HG03558 (cell line): ENCODE measurements around the gene TRIP10.
"Not testable (repeated sequence)": the region's sequence is repeated elsewhere in the genome, so short reads cannot be mapped to it uniquely, and the experiment has no call there.

Experiments used
- ATAC-seq: cut with Tn5 transposase; IDR thresholded peaks from one replicate; pipeline ENCODE4 v1.9.1; 2021; ENCODE audit warnings: moderate number of reproducible peaks; ENCODE audit not compliant: unreplicated experiment; ENCODE audit errors: extremely low read depth

TRIP10 gene, protein sequence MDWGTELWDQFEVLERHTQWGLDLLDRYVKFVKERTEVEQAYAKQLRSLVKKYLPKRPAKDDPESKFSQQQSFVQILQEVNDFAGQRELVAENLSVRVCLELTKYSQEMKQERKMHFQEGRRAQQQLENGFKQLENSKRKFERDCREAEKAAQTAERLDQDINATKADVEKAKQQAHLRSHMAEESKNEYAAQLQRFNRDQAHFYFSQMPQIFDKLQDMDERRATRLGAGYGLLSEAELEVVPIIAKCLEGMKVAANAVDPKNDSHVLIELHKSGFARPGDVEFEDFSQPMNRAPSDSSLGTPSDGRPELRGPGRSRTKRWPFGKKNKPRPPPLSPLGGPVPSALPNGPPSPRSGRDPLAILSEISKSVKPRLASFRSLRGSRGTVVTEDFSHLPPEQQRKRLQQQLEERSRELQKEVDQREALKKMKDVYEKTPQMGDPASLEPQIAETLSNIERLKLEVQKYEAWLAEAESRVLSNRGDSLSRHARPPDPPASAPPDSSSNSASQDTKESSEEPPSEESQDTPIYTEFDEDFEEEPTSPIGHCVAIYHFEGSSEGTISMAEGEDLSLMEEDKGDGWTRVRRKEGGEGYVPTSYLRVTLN

DNA sequence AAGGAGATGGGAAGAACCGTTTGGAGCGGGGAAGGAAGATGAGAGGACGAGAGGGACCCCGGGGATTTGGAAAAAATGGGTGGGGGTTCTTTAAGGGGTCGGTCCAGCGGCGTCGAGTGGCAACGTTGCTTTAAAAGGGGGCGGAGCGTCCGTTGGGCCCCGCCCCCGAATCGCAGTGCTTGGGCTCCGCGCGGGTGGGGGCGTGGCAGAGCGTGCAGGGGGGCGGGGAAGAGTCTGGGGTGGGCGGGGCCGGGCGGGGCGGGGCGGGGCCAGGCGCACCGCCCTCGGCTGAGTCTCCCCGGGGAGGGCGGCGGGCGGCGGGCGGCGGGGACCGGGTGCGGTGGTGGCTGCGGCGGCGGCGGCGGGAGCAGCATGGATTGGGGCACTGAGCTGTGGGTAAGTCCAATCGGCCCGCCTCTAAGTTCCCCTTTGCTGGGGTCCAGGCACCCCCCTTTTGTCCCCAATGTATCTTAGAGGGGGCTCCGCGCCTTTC lies at the start of gene TRIP10:
TSS of gene TRIP10 (plus strand) at position 291 of the 493 bp plus-strand sequence. CDS start at position 373, 82 bp downstream.
- no peak for ATAC-seq

DNA sequence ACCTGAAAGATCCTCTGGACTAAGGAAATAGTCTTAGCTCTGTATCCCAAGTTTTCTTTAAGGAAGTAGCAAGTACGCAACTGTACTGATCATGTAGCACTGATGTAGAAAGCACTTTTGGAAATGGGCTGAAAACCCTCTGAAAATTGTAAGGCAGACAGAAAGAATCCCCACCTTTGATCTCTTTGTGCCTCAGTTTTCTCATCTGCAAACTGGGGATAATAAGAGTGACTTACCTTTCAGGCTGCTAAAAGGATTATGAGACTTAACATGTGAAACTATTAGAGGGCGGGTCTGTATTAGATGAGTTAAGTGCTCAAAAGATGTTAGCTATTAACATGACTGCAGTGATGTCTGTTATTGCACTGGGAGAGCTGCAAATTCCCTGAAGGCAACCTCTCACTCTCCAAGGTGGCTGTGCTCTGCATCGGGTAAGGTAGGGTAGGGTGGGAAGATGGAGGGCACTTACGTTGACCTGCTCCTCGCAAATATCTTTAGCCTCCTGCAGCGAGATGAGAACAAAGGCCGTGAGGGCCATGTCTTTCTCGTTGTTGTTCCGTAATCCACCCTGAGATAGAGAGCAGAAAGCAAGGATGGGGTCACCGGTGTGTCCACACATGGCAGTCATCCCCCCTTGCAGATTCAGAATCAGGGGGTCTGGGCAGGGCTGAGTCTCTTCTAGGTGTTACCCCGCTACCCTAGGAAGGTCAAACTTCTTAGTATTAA lies 49.2 kb upstream of the TRIP10 start:
- ATAC-seq: no peak

DNA sequence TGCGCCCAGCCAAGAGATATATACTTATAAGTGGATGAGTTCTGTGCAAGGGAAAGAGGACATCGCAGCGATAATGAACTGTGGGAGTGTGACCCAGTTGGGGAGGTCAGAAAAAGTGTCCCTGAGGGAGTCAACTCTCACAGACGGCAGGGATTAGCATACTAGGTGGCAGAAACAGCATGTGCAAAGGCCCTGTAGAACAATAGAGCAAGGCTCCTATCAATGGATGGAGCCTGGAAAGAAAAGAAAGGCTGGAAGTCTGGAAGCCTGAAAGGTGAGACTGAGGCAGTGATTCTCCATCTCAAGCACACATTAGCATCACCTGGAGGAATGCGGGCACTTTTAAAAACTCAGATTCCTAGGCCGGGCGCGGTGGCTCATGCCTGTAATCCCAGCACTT lies 48.1 kb upstream of the TRIP10 start:
- no peak for ATAC-seq

DNA sequence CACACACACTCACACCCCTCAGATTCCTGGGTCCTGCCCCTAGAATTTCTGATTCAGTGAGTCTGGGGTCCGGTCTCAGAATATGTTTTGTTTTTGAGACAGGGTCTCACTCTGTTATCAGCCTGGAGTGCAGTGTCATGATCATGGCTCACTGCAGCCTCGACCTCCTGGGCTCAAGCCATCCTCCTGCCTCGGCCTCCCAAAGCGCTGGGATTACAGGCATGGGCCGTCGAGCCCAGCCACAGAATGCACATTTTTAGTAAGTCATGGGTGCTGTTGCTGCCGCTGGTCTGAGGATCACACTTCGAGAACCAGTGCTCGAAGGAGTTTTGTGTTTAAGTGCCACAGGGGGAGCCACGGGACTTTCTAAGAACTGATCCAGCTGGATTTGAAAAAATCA lies 47.5 kb upstream of the TRIP10 start:
- ATAC-seq: no peak

DNA sequence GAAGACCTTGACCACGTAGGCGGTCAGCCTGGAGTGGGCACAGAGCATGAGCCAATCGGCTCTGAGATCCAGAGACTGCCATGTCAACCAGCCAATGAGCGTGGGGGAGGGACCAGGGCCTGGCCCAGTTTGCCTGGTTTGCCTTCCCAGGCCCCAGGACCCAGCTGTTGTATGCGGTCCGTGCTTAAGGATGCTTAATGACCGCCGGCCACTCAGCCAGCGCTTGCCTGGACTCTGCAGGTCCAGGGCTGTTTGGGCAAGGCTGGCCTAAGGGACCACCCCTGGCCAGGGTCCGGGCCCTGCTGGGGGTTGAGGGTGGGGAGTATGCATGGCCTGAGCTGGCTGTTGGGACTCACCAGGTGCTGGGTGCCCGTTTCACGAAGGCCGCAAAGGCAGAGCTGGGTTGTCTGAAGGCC lies 46.4 kb upstream of the TRIP10 start:
- no peak for ATAC-seq

DNA sequence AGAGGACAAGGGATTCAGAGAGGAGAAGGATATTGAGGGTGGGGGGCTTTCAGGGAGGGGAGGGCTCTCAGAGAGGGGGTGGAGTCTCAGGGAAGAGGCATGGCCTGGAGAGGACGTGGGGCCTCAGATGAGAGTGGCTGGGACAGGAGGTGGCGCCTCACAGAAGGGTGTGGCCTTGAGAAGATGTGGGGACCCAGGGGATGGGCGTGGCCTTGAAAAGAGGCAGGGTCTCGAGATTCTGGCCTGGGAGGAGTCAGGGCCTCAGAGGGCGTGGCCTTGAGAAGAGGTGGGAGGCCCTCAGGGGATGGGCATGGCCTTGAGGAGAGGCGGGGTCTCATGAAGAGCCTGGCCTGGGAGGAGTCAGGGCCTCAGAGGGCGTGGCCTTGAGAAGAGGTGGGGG lies 45.8 kb upstream of the TRIP10 start:
- no peak for ATAC-seq

DNA sequence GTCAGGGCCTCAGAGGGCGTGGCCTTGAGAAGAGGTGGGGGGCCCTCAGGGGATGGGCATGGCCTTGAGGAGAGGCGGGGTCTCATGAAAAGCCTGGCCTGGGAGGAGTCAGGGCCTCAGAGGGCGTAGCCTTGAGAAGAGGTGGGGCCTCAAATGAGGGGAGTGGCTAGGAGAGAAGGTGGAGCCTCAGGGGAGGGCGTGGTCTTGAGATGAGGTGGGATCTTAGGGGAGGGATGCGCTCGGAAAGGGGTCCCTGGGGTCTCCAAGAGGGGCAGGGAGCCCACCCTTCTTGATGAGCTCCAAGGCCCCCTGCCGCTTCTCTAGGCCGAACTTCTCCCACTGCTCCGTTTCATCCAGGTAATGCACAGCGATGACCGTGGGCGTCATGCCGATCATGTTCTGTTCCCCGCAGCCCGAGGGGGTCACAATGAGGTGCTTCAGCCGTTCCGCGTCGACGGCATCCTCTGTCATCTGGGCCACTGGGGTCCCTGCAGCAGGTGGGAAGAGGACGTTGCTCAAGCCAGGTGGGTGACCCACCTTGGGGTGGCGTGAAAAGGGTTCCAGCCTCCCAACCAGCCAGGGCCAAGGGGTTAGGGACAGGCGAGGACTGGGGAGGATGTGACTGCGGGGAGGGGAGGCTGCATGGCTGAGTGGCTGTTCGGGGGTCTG lies 45.2 kb upstream of the TRIP10 start:
- no peak for ATAC-seq

DNA sequence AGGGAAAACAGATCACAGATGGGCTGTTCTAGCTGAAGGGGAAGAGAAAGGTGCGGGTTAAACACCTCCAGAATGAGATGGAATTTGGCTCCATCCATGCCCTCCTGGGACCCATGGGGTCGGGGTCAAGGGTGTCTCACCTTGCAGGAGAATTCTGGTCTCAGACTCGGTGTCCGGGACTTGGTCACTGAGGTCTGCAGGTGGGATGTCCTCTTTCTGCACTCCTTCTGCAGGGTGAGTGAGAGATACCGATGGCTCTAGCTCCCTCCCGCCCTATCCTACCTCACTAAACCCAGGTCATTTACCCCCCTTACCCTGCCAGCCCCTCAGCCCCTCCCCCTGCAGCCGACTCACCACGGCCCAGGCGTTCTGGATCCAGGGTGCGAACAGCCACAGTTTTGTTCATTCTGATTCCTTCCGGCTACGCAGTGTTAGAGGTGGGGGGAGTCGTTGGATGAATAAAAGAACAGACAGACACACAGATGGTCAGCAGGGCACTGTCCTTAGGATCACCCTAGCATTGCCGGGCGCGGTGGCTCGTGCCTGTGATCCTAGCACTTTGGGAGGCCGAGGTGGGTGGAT lies 43.1 kb upstream of the TRIP10 start:
- ATAC-seq: no peak

DNA sequence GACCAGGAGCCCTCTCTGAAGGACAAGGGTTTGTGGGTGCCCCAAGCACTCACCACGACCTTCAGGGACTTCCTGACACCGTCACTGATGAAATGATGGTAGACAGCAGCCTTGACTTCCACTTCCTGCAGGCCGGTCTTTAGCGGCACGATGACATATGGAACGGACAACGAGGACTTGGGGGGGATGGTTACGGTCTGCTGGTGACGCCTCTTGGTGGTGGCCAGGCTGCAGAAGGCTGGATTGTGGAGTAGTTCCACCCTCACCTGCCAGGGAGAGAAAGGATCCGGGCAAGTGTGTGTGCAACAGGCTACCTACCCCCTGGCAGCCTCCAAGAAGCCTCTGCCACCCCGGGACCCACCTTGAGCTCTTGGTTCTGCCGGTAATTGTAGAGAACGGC lies 42.2 kb upstream of the TRIP10 start:
- ATAC-seq: no peak

DNA sequence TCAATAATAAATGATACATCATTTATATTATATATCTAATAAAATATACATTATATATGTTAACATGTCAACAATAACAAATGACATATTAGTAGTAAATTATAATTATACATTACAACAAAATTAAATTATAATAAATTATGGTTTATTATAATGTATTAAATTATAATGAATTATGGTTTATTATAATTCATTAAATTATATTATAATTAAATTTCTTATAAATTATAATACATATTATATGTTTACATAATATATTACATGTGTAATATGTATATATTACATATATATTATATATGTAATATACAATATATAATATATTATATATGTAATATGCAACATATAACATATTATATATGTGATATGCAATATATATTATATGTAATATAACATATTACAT lies 39.5 kb upstream of the TRIP10 start:
- ATAC-seq: no peak

DNA sequence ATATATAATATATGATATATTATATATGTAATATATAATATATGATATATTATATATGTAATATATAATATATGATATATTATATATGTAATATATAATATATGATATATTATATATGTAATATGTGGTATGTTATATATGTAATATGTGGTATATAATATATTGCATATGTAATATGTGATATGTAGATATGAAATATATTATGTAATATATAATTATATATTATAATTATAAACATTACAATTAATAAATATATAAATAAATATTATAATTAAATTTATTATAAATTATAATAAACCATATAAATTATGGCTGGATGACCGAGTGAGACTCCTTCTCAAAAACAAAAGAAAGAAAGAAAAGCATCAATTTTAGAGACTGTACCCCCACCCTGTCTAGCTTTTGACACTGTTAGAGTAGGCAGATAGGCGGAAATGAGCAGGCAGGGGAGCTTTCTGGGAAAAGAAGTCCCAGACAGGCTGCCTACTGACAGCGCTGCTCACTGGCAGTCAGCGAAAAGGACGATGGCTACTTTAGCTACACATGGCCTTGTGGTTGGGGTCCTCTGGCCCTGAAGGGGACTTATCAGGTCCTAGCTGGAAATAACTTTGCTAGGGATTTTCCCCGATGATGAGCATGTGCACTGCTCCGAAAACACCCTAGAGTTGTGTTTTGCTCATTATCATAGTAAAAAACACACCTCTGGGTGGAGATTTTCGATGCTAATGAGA lies 38.7 kb upstream of the TRIP10 start:
- no peak for ATAC-seq

DNA sequence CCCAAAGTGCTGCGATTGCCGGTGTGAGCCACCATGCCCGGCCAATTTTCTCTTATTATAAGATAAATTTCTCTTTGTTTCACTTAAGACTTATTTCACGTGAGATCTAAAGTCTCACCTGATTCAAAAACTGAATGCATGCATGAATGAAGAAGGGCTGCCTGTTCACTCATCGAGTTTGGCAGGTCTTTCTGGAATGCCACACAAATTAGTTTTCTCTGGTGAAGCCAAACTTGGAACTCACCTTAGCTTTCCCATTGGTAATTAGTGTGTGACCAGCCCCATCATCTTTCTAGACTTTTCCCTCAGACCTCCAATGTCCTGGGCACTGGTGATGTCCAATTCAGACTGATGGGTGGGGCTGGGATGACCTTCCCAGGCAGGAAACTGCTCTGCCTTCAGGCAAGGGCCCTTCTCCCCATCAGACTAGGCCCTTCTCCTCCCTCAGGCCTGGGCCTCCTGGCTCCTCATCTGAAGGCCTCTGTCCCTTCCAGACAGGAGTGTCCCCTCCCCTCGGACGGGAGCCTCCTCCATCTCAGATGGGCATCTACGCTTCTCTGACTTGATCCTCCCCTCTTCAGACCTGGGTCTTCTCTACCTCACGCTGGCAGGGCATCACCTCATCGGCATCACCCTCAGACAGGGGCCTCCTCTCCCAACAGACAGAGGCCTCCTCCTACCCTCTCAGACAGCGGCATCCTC lies 33.4 kb upstream of the TRIP10 start:
- ATAC-seq: no peak

DNA sequence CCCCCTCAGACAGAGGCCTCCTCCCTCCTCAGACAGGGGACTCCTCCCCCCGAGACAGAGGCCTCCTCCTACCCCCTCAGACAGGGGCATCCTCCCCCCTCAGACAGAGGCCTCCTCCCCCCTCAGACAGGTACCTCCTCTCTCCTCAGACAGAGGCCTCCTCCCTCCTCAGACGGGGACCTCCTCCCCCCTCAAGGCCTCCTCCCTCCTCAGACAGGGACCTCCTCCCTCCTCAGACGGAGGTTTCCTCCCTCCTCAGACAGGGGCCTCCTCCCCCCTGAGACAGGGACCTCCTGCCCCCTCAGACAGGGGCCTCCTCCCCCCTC lies 32.9 kb upstream of the TRIP10 start:
- ATAC-seq: no peak

DNA sequence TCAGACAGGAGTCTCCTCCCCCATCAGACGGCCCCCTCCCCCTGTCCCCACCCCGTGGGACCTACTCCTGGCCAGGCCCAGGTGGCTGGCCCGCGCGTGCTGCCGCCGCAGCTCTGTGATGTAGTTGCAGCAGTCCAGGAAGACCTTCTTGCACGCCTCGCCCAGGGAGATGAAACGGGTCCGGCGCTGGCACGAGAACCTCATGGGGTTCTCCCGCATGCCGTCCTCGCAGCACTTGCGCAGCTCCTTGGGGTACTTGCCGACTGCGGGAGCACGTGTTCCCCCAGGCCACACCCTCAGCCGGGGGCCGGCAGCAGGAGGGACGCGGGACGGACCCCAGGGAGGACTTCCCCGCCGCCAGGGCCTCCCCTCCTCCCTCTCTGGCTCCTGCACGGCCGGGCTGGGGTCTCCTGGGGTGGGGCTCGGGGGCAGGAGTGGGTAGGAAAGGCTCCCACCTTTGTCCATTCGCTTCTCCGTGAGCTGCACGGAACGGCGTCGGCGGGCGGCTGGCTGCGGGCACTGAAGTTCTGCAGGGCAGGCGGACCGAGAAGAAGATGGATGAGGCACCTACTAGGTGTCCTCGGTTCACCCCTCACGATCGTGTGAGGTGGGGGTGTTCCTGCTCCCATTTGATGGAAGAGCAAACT lies 32.3 kb upstream of the TRIP10 start:
- no peak for ATAC-seq

DNA sequence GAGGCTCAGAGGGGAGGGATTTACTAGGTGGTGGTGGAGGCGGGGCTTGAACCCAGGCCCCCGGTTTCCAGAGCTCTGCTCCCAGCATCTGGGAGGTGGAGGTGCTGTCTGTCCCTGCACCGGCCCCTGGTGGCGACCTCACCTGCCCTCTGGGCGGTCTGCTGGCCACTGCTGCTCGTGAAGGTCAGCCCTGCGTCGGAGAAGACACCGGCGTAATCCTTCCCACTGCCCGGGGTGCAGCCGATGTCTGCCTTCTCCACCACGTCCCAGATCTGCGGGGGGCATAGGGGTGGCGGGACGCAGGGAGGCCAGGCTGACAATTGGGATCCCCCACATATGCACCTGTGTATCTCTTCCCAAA lies 31.8 kb upstream of the TRIP10 start:
- ATAC-seq: no peak

DNA sequence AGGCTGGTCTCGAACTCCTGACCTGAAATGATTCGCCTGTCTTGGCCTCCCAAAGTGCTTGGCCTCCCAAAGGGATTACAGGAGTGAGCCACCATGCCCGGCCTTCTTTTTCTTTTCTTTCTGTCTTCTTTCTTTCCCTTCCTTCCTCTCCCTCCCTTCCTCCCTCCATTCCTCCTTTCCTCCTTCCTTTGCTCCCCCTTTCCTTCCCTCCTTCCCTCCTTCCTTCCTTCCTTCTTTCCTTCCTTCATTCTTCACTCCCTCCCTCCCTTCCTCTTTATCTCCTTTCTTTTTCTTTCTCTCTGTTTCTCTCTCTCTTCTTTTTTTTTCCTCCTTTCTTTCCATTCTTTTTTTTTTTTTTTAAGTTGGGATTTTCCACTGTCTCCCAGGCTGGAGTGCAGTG lies 31.1 kb upstream of the TRIP10 start:
- ATAC-seq: no peak

DNA sequence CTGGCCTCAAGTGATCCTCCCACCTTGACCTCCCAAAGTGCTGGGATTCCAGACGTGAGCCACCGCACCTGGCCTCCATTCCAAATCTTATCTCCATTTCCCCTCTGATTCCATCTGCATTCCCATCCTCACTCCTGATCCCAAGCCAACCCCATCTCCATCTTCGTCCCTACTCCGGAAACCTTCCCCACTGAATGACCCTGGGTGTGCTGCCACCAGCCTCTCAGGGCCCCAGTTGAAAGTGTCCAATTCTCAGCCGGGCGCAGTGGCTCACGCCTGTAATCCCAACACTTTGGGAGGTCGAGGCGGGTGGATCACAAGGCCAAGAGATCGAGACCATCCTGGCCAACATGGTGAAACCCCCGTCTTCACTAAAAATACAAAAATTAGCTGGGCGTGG lies 30.6 kb upstream of the TRIP10 start:
- ATAC-seq: not testable (repeated sequence)

DNA sequence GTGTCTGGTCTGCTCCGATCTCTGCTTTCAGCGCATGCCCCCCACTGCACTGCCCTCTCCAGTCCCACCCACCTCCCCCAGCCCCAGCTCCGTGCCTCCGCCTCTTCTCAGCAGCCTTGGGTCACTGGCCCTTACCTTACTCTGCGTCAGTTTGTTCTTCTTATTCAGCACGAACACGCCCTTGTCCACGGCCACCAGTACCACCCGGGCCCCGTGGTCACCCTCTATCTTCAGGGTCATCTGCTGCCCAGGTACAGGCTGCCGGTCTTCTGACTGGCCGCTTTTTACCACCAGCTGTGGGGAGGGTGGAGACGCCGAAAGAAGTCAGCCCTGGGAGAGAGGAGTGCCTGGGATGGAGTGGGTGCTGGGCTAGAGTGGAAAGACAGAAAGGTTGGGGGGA lies 29.9 kb upstream of the TRIP10 start:
- no peak for ATAC-seq
